Ovary (tissue), 9 donors: ENCODE results near the gene UBLCP1. TPM values are rescaled to one million over a fixed set of nuclear protein-coding genes. Genes with fewer than 3 reads are reported as not detected.

Experiments used
- DNase-seq, 5 donors: peaks; one replicate each; pipeline ENCODE4 v3.0.0-alpha.2; 2019 to 2020
- H3K27ac ChIP-seq, 2 donors: fragments of 200-600 bp; one replicate each; pipeline versions ENCODE4 v1.5.1 to v1.8.0; 2019 to 2022
- H3K27me3 ChIP-seq: fragments of 200-600 bp; one replicate; pipeline ENCODE4 v1.8.0; 2022
- H3K36me3 ChIP-seq: fragments of 200-600 bp; sonication (generic); one replicate; pipeline ENCODE4 v1.5.1; 2019
- H3K4me1 ChIP-seq: one replicate; pipeline ENCODE4 v1.8.1; 2013; ENCODE audit warnings: mild to moderate bottlenecking, moderate library complexity; ENCODE audit not compliant: insufficient read depth
- H3K4me3 ChIP-seq: fragments of 200-600 bp; sonication (generic); one replicate; pipeline ENCODE4 v1.5.1; 2017
- H3K9me3 ChIP-seq, 2 donors: fragments of 200-600 bp in 1 of 2; sonication (generic) in 1 of 2; one replicate each; pipeline versions ENCODE4 v1.5.1 to v1.8.1; 2013 to 2019; ENCODE audit warnings: mild to moderate bottlenecking in 1 of 2, moderate library complexity in 1 of 2
- EP300 ChIP-seq: sonication (generic); formaldehyde crosslinking; IDR thresholded peaks from one replicate; pipeline ENCODE4 v1.6.1; 2017; ENCODE audit warnings: antibody characterized with exemption
- POLR2A ChIP-seq: fragments of 450-650 bp; IDR thresholded peaks from one replicate; pipeline ENCODE4 v1.6.1; 2017; ENCODE audit warnings: antibody characterized with exemption, mild to moderate bottlenecking, moderate library complexity
- WGBS, 3 donors: extraction: QIAGEN DNeasy Blood & Tissue Kit in 1 of 3; methylation state at CpG; one replicate each; pipeline versions ENCODE4 v1.1.5 to v1.1.7; 2013 to 2017; 5-methylcytosine and 5-hydroxymethylcytosine counted together
- intact Hi-C, 4 donors: fragments of 100-400 bp; cut with DNase I; formaldehyde crosslinking; loops; one replicate each; pipeline versions ENCODE4 v1.11.0 to v1.15.1; 2022 to 2023
- polyA plus RNA-seq, 2 donors: library from polyadenylated mRNA; stranded (reverse); fragments of 200-250 nt in 1 of 2; fragments of 350-450 nt in 1 of 2; fragmentation: Illumina TruSeq in 1 of 2; extraction: RNeasy Lipid Tissue Mini Kit (QIAGEN cat#74804) in 1 of 2; gene quantifications; one replicate each; pipeline ENCODE4 v1.2.3, GENCODE V29; 2013 to 2014
- total RNA-seq, 7 donors: library from RNA; depleted of rRNA in 2 of 7; stranded (reverse); fragments of >200 nt in 2 of 7; fragmentation: NEBNext Ultra II Directional in 3 of 7; extraction: Animal tissue kit (Norgen Biotek cat#: 25700) in 3 of 7; gene quantifications; one replicate each; pipeline versions ENCODE4 v1.1.0 to v1.2.4, GENCODE V29; 2016 to 2023
- TF ChIP-seq, protein P1 (sequence below), 3 donors: fragments of 450-650 bp in 2 of 3; fragments of 200-600 bp in 1 of 3; IDR thresholded peaks; one replicate each; pipeline versions ENCODE4 v1.5.1 to v1.8.0; 2016 to 2022; ENCODE audit warnings: antibody characterized with exemption in 3 of 3, mild to moderate bottlenecking in 1 of 3
- donor health status: DM: no; HTN: no; CAD: no; lungs with moderate emphysema.
- donor health status: DM: no; HTN: no; CAD: no.
- donor health status: Bipolar disorder and iron deficiency.
- donor health status: DM: yes; HTN: yes; CAD: no.
- donor health status: DM: no; HTN: no; CAD: no.
- donor health status: DM: yes; HTN: yes; CAD: no.

The UBLCP1 gene
- total and polyA plus RNA-seq, 9 donors = 15.0 to 32.3 (median 19.0) TPM

DNA sequence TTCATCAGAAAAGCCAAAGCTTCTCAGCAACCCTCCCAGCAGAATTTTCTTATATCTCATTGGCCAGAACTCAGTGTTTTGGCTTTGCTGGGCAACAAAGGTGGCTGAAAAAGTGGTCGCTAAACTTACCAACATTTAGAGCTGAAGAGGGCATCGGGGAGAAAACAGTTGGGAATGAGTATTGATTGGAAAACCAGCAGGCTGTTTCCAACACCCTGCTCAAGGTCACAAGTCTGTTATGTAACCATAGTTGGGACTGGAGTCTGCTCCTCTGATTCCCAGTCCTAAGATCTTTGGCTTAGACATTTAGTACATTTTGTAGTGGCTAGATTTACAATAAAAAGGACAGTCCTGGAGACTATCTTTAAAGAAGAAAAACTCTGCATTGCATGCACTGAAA, 50.1 kb downstream of the UBLCP1 start:
- H3K27me3 ChIP-seq = no peaks in the 10 kb centered on the region
- no peaks in the 10 kb centered on the region for H3K9me3 ChIP-seq
- no peaks in the 10 kb centered on the region for H3K4me1 ChIP-seq
- DNase-seq = no peak
- intact Hi-C loops = no loop called here
- no peak overlapping the region for H3K27ac ChIP-seq
- no peak overlapping the region for H3K4me3 ChIP-seq
- no peak for TF ChIP-seq EP300
- TF ChIP-seq, protein P1, sequence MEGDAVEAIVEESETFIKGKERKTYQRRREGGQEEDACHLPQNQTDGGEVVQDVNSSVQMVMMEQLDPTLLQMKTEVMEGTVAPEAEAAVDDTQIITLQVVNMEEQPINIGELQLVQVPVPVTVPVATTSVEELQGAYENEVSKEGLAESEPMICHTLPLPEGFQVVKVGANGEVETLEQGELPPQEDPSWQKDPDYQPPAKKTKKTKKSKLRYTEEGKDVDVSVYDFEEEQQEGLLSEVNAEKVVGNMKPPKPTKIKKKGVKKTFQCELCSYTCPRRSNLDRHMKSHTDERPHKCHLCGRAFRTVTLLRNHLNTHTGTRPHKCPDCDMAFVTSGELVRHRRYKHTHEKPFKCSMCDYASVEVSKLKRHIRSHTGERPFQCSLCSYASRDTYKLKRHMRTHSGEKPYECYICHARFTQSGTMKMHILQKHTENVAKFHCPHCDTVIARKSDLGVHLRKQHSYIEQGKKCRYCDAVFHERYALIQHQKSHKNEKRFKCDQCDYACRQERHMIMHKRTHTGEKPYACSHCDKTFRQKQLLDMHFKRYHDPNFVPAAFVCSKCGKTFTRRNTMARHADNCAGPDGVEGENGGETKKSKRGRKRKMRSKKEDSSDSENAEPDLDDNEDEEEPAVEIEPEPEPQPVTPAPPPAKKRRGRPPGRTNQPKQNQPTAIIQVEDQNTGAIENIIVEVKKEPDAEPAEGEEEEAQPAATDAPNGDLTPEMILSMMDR (IDR thresholded peaks at IDR 0.05) = no peak
- TF ChIP-seq POLR2A = no peak
- H3K36me3 ChIP-seq = no peaks in the 10 kb centered on the region
- WGBS, 3 donors = 63 to 73% (median 67%) methylated on average over 2 of the region's 2 CpGs

DNA sequence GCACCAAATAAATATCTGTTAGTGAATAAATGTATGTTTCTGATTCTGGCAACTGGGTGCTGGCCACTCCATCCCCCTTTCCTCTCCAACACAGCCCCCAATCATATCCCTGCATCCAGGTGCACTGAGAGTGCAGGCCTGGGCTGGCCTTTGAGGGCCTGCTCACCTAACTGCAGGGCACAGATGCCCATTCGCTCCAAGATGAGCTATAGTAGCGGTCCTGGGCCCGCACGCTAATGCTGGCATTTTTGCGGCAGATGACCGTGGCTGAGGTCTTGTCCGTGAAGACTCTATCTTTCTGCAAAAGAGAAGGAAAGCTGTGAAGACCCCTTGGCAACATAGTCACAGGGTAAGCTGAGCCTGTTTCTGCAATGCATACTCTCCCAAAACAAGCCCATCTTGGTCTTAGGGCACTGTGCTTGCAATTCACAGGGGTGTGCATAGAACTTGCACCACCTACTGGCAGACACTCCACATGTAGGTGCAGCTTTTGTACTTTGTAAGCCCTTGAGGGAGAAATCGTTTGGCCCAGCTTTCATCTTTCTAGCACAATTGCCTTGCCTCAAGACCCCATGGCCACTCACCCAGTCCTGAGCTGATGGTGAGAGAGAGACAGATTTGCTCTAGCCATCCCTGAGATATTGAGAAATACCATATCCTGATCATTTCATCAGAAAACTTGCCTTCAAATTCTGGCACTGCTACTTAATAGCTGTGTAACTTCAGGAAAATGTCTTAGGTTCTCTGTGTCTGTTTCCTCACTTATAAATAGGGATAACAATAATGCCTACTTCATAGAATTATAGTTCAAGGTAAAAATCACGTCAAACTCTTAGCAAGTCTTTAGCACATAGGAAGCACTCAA, 53.7 kb downstream of the UBLCP1 start:
- intact Hi-C loops = no loop called here
- no peak overlapping the region for H3K4me3 ChIP-seq
- H3K27ac ChIP-seq = no peak overlapping the region
- 75 to 82% (median 81%) methylated on average over 9 of the region's 9 CpGs for WGBS, 3 donors
- H3K4me1 ChIP-seq = no peaks in the 10 kb centered on the region
- no peaks in the 10 kb centered on the region for H3K27me3 ChIP-seq
- H3K9me3 ChIP-seq = no peaks in the 10 kb centered on the region
- TF ChIP-seq, protein P1 (IDR thresholded peaks at IDR 0.05) = peak in 1 of 3 donors; percentile 9
- TF ChIP-seq POLR2A = no peak
- H3K36me3 ChIP-seq = no peaks in the 10 kb centered on the region
- peak in 2 of 5 donors; percentile 10 to 22 for DNase-seq

DNA sequence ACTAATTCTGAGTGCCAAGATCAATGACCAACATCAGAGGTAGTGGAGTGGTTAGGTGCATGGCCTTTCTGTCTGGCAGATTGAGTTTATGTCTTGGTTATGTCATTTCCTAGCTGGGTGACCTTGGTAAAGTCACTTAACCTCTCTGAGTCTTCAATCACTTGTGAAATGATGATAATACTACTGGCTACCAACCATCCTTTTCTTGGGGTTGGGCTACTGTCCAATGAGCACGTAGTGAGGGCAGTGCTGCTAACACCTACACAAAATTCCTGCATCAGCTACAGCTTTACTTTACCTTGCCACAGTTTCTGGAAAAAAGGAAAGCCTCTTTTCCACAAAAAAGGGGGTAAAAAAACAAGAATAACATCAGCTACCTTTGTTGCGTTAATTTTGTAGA, 54.8 kb downstream of the UBLCP1 start:
- no peaks in the 10 kb centered on the region for H3K4me1 ChIP-seq
- no peak for DNase-seq
- intact Hi-C loops = no loop called here
- no peak for TF ChIP-seq EP300
- H3K9me3 ChIP-seq = no peaks in the 10 kb centered on the region
- H3K27ac ChIP-seq = no peak overlapping the region
- 33 to 45% (median 40%) methylated on average over 2 of the region's 2 CpGs for WGBS, 3 donors
- H3K4me3 ChIP-seq = no peak overlapping the region
- H3K27me3 ChIP-seq = no peaks in the 10 kb centered on the region
- no peaks in the 10 kb centered on the region for H3K36me3 ChIP-seq

DNA sequence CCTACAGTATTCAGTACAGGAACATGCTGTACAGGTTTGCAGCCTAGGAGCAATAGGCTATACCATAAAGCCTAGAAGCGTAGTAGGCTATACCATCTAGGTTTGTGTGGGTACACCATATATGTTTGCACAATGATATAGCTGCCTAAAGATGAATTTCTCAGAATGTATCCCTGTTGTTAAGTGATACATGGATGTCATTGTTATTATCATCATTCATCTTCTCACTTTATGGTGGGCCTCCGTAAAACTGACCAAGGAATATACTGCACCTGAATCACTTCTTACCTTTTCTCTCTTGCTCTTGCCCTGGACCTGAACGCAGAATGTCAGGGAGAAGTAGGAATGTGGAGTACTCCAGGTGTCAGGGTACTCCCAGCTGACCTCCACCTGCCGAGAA, 55.4 kb downstream of the UBLCP1 start:
- Histone ChIP-seq H3K4me1 (no peaks in the 10 kb centered on the region), H3K27ac (no peak overlapping the region), H3K27me3 (no peaks in the 10 kb centered on the region), H3K9me3 (no peaks in the 10 kb centered on the region), H3K4me3 (no peak overlapping the region), H3K36me3 (no peaks in the 10 kb centered on the region)
- 74 to 82% (median 75%) methylated on average over 4 of the region's 4 CpGs for WGBS, 3 donors
- TF ChIP-seq, protein P1 (IDR thresholded peaks at IDR 0.05) = no peak
- TF ChIP-seq EP300 = no peak
- TF ChIP-seq POLR2A = no peak
- intact Hi-C loops = no loop called here
- no peak for DNase-seq

DNA sequence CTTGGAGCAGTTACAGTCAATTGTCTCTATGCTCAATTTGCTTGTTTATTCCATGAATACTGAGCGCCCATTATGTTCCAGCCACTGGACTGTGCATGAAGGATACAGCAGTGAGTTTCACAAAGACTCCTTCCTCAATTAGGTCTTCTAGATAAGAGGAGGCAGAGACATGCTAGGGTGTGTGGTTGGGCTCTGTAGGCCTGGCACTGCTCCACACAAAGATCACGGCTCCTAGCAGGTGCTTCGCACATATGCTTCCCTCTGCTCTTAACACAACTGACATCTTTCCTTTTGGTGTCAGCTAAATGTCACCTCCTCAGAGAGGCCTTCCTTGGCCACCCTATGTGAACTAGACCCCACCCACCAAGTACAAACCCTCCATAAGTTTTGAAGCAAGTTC, 56.3 kb downstream of the UBLCP1 start:
- no peak for DNase-seq
- TF ChIP-seq POLR2A (no peak), EP300 (no peak)
- TF ChIP-seq, protein P1 (IDR thresholded peaks at IDR 0.05) = no peak
- WGBS, 3 donors = 75 to 83% (median 83%) methylated on average over 3 of the region's 3 CpGs
- H3K4me1 ChIP-seq = no peaks in the 10 kb centered on the region
- no peaks in the 10 kb centered on the region for H3K36me3 ChIP-seq
- H3K9me3 ChIP-seq = no peaks in the 10 kb centered on the region
- H3K4me3 ChIP-seq = no peak overlapping the region
- H3K27ac ChIP-seq = no peak overlapping the region
- H3K27me3 ChIP-seq = no peaks in the 10 kb centered on the region
- intact Hi-C loops = no loop called here
